Mesodermal cell (in vitro differentiated cells): ENCODE data around the gene TSPAN33.
A peak's percentile ranks its signal among the peaks of the same experiment; 100 is the strongest.
"Not testable (repeated sequence)": the region's sequence is repeated elsewhere in the genome, so short reads cannot be mapped to it uniquely, and the experiment has no call there.

Experiments
- H3K27ac ChIP-seq: 2 replicates; pipeline ENCODE4 v1.7.0; 2013; ENCODE audit warnings: mild to moderate bottlenecking, low read depth, low read length, moderate library complexity; ENCODE audit not compliant: severe bottlenecking
- H3K36me3 ChIP-seq: 2 replicates; pipeline ENCODE4 v1.7.1; 2013; ENCODE audit warnings: mild to moderate bottlenecking, low read length, moderate library complexity; ENCODE audit not compliant: control insufficient read depth, insufficient read depth
- H3K4me1 ChIP-seq: one replicate; pipeline ENCODE4 v1.7.1; 2013; ENCODE audit warnings: mild to moderate bottlenecking, low read length; ENCODE audit not compliant: insufficient read depth, control insufficient read depth, poor library complexity, severe bottlenecking
- H3K4me3 ChIP-seq: 2 replicates; pipeline ENCODE4 v1.7.0; 2013; ENCODE audit warnings: low read length, control low read depth, mild to moderate bottlenecking; ENCODE audit not compliant: insufficient read depth, poor library complexity, severe bottlenecking; ENCODE audit errors: extremely low read depth
- H3K9me3 ChIP-seq: 2 replicates; pipeline ENCODE4 v1.7.1; 2013; ENCODE audit warnings: mild to moderate bottlenecking, low read length, moderate library complexity; ENCODE audit not compliant: control insufficient read depth
- WGBS, 2 experiments: methylation state at CpG; one replicate each; pipeline ENCODE4 v1.1.5; 2013; ENCODE audit warnings: missing lambda C conversion rate in 2 of 2; ENCODE audit not compliant: insufficient coverage in 2 of 2; 5-methylcytosine and 5-hydroxymethylcytosine counted together

The TSPAN33 gene

DNA sequence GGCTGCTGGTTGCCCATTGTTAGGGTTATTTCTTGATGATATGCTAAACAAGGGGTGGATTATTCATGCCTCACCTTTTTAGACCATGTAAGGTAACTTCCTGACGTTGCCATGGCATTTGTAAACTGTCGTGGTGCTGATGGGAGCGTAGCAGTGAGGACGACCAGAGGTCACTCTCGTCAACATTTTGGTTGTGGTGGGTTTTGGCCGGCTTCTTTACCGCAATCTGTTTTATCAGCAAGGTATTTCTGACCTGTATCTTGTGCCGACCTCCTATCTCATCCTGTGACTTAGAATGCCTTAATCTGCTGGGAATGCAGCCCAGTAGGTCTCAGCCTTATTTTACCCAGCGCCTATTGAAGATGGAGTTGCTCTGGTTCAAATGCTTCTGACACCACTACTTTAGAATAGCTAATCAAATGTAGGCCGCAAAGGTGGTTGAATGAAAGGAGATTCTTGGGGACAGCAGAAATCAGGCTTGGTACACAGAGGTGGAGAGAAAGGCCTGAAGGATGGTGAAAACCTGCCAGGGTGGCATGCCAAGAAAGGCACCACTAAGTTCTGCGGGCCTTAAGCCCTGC is 26.0 kb downstream of the TSPAN33 start:
- H3K36me3 ChIP-seq: no peaks in the 10 kb centered on the region
- no peaks in the 10 kb centered on the region for H3K9me3 ChIP-seq
- no peak overlapping the region for H3K27ac ChIP-seq
- peaks cover 2% of the 10 kb centered on the region for H3K4me1 ChIP-seq
- no peak overlapping the region for H3K4me3 ChIP-seq
- 56 to 60% methylated on average over 10 of the region's 11 CpGs for WGBS, 2 experiments

DNA sequence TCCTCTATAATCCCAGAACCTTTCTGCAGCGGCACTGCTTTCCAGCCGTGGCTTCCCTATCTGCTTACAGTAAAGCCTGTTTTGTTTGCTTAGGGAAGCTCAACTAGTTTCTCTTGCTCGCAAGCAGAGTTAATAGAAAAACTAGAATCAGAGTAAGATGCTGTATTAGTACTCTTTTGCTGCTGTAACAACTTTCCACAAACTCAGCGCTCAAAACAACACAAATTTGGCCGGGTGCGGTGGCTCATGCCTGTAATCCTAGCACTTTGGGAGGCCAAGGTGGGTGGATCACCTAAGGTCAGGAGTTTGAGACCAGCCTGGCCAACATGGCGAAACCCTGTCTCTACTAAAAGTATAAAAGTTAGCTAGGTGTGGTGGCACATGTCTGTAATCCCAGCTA is 29.4 kb downstream of the TSPAN33 start:
- not testable (repeated sequence) for H3K36me3 ChIP-seq, H3K4me3 ChIP-seq, H3K9me3 ChIP-seq, H3K27ac ChIP-seq, H3K4me1 ChIP-seq
- 88 to 100% methylated on average over 3 to 6 of the region's 7 CpGs for WGBS, 2 experiments

DNA sequence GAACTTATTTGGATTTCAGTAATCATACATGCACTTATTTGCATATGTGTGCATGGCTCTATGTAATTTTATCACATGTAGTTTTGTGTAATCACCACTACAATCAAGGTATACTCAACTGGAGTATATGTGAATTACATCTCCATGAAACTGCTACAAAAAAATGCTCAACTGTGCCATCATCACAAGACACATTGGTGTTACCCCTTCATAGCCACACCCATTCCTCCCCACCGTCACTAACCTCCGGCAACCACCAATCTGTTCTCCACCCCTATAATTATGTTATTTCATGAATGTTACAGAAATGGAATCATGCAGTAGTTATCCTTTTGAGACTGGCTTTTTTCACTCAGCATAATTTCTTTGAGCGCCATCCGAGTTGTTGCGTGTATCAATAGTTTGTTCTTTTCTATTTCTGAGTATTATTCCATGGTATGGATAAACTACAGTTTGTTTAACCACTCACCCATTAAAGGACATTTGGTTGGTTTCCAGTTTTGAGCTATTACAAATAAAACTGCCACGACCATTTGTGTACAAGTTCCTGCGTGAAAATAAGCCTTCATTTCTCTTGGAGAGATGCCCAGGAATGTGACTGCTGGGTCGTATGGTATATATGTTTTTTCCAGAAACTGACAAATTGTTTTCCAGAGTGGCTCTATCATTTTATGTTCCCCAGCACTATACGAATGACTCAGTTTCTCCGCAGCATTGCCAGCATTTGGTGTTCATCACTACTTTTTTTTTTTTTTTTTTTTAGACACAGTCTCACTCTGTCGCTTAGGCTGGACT is 32.6 kb downstream of the TSPAN33 start:
- no peaks in the 10 kb centered on the region for H3K36me3 ChIP-seq
- no peak overlapping the region for H3K27ac ChIP-seq
- H3K9me3 ChIP-seq: no peaks in the 10 kb centered on the region
- WGBS, 2 experiments: 87 to 94% methylated on average over 3 to 5 of the region's 11 CpGs
- H3K4me1 ChIP-seq: no peaks in the 10 kb centered on the region
- no peak overlapping the region for H3K4me3 ChIP-seq

DNA sequence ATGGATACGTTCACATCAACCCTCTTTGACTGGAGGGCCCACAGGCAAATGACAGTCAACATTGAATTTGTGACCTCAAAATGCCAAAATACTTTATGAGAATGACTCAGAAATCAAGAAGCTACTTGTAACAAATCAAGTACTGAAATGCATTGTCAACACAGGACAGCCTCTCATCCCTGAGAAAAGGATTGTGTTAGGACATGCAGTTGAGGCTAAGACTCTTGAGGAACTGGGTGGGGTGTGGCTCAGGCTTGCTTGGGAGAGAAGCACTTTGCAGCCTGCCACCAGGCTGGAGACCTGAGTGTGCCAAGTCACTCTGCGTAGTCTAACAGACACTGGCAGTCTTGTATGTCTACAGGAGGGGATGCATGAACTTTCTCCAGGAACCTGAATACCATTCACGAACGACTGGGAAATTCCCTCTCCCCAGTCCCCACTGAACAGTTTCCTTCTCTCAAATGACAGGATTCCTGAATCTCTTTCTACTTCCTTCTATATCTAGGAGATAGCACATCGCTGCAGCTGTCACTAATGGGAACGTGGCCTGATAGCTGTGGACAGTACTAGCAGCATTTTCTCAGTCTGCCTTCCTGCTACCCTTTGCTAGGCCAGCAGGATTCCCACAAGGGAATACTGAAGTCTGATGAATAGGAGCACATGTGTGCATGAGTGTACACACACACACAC is 40.6 kb downstream of the TSPAN33 start:
- no peaks in the 10 kb centered on the region for H3K9me3 ChIP-seq
- H3K4me3 ChIP-seq: no peak overlapping the region
- H3K36me3 ChIP-seq: no peaks in the 10 kb centered on the region
- no peaks in the 10 kb centered on the region for H3K4me1 ChIP-seq
- 87 to 95% methylated on average over 5 to 6 of the region's 6 CpGs for WGBS, 2 experiments
- no peak overlapping the region for H3K27ac ChIP-seq

DNA sequence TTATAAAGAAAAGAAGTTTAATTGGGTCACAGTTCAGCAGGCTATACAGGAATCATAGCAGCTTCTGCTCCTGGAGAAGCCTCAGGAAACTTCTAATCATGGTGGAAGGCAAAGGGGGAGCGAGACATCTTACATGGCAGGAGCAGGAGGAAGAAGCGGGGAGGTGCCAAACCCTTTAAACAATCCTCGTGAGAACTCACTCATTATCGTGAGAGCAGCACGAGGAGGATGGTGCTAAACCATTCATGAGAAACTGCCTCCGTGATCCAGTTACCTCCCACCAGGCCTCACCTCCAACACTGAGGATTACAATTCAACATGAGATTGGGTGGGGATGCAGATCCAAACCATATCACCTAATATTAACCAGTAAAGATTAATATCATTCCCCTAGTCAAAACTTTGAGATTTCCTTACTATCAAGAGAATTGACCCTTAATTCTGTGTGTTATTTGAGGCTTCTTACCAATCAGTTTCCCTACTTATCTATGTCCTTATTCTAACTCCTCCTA is 42.3 kb downstream of the TSPAN33 start:
- Histone ChIP-seq H3K4me3 (no peak overlapping the region), H3K9me3 (no peaks in the 10 kb centered on the region), H3K27ac (no peak overlapping the region), H3K36me3 (peaks cover 9% of the 10 kb centered on the region), H3K4me1 (no peaks in the 10 kb centered on the region)
- 85 to 100% methylated on average over 1 to 4 of the region's 6 CpGs for WGBS, 2 experiments

DNA sequence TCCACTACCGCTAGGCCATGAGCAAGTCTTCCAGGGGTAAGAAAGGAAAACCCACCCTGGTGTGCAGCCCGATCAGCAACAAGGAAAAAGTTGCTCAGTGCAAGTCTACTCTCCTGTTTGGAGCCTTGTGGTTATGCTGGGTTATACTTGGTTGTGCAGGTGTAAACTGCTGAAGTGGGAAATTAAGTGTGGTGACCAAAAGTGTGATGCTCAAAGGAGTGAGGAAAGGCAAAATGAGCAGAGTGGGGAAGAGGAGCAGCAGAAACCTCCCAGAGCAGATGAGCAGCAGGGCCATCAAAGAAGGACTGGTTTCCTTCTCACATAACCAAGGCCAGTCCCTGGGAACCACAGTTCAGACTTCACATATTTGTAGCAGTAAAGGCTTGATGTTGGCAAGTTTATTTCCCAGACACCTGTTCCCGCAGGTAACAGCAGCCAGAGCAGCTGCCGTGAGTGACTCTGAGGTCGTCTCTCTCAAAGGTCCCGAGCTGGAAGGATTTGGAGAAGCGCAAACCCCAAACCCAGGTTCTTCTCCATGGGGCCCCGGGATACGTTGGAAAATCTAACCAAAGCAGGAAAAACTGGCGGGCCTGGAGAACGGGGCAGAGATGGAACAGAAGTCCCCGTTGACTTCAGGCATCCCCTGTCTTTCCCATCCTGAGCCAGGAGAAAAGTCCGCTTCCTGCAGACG is 43.3 kb downstream of the TSPAN33 start:
- Histone ChIP-seq H3K4me3 (peak overlapping the region; percentile 83), H3K4me1 (no peaks in the 10 kb centered on the region), H3K9me3 (no peaks in the 10 kb centered on the region), H3K27ac (no peak overlapping the region), H3K36me3 (peaks cover 19% of the 10 kb centered on the region)
- 19 to 23% methylated on average over 14 of the region's 14 CpGs for WGBS, 2 experiments

GRCh38 chr7:129188372-129188891 is 43.9 kb downstream of the TSPAN33 start, which contains the start of gene SMO:
TSS of gene SMO (plus strand) at chr7:129188633. CDS start at chr7:129189152, 519 bp downstream.
- Histone ChIP-seq H3K27ac (peak within 1 kb of the TSS; percentile 87), H3K4me3 (peak within 1 kb of the TSS; percentile 83), H3K4me1 (no peaks in the 10 kb centered on the region), H3K9me3 (no peaks in the 10 kb centered on the region), H3K36me3 (peaks cover 24% of the 10 kb centered on the region)
- 1 to 2% methylated on average over 7 to 21 of the region's 48 CpGs for WGBS, 2 experiments

- Histone ChIP-seq H3K36me3 (peaks cover 25% of the 10 kb centered on the region), H3K4me3 (peak overlapping the region; percentile 83), H3K27ac (peak overlapping the region; percentile 87), H3K9me3 (no peaks in the 10 kb centered on the region), H3K4me1 (no peaks in the 10 kb centered on the region)
- 0 to 1% methylated on average over 63 to 79 of the region's 83 CpGs for WGBS, 2 experiments
Measured at GRCh38 chr7:129188892-129189660, 44.6 kb downstream of the TSPAN33 start.

DNA sequence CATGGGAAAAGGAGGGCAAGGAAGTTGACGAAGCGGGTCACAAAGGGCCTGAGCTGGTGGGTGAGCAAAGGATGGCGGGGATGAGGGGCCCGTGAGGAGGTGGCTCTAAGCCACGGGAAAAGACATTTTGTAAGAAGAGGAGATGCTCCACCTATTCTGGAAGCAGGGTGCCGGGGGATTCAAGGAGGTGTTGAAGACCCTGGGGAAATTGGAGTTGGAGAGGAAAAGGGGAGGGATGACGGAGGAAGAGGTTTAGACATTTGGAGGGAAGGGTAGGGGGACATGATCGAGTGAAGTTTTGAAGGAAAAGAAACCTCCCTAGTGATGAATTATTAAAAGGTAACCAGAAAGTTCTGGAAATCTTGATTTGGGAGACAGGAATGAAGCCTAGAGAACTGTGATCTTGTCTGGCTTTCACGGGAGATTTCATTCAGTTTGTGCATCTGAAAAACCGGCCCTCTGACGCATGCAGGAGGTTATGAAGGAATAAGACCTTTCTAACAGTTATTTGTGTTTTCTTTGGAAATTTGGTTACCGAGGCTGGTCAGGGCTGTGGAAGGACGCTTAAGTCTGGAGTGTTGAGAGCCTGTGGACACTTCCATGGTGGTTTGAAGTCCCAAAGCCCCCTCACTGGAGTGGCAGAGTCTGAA is 45.3 kb downstream of the TSPAN33 start:
- 18 to 19% methylated on average over 12 of the region's 13 CpGs for WGBS, 2 experiments
- no peaks in the 10 kb centered on the region for H3K4me1 ChIP-seq
- H3K4me3 ChIP-seq: peak overlapping the region; percentile 83
- no peaks in the 10 kb centered on the region for H3K9me3 ChIP-seq
- H3K36me3 ChIP-seq: peaks cover 31% of the 10 kb centered on the region
- H3K27ac ChIP-seq: no peak overlapping the region
